Hematopoietic multipotent progenitor cell treated with erythropoietin and hydrocortisone succinate and interleukin-3 and kit ligand, for 6 days (in vitro differentiated cells): ENCODE measurements around the gene PDE10A.

Experiments
- DNase-seq: peaks from one replicate; pipeline ENCODE4 v3.0.0-alpha.2; 2015

Gene PDE10A

DNA sequence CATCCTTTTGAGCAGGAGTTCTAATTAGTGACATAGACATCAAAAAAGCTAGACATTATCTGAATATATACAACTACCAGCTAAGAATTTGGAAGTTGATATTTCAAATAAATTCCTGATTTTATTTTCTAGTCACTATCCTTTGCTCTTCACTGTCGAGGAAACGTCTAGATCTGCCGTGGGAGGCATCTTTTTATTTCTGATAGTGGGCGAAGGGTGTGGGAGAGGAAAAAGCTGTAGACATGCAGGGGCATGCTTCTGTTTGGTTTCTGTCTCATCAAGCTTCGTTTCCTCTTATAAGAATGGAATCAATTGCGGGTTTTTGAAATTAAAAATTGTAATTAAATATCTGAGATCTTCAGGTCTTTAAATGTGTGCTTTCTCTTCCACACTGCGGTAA lies 337.4 kb downstream of the PDE10A start:
- DNase-seq: no peak

DNA sequence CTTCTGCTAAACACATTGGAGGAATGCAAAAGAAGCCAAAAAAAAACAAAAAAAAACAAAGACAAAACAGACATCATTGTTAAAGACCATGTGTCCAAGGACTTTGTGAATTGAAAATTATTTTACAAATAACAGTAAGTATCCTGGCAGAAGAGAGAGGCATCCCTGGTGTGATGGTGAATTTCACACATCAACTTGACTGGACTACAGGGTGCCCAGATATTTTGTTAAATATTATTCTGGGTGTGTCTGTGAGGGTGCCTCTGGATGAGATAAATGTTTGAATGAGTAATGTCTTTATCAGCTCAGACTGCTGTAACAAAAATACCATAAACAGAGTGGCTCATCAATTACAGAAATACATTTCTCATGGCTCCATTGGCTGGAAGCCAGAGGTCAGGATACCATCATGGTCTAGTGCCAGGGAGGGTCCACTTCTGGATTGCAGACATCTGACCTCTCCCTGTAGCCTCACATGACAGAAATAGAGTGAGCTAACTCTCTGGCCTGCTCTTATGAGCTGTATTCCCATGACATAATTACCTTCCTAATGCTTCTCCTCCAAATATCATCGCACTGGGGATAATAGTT lies 341.4 kb downstream of the PDE10A start:
- DNase-seq: no peak

DNA sequence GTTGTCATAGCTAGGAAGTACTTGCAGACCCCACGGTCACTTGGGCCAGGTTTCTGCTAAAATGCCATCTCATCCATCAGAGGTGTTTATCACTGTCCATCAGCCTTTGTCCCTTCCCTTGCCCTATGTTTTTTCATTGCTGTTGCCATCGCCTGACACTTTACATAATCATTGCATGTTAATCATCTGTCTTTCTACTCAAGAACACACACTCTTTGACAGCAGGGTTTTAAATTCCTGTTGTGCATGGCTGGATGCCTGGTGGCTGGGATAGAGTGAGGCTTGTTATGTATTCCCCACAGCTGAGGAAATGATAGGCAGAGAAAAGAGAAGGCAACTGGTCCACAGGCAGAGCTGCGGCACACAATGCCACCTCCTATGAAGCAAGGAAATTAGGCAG lies 341.9 kb downstream of the PDE10A start:
- no peak for DNase-seq

DNA sequence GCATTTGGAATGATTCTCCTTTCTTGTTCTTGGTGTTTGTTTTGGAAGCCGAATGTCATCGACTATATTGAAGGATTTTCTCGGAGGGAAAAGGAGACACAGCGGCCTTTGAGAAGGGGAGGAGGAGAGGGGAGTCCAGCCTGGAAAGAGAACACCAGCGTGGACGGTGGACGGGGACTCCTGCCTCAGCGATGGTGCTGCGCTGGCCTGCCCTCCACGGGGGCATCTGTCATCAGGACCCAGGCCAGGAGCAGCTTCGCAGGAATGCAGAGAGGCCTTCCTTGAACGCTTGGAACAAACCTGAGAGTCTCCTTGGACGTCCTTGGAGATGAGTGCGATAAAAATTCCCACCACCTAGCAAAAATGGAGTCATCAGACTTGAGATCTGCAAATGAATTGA lies 345.3 kb downstream of the PDE10A start:
- no peak for DNase-seq

DNA sequence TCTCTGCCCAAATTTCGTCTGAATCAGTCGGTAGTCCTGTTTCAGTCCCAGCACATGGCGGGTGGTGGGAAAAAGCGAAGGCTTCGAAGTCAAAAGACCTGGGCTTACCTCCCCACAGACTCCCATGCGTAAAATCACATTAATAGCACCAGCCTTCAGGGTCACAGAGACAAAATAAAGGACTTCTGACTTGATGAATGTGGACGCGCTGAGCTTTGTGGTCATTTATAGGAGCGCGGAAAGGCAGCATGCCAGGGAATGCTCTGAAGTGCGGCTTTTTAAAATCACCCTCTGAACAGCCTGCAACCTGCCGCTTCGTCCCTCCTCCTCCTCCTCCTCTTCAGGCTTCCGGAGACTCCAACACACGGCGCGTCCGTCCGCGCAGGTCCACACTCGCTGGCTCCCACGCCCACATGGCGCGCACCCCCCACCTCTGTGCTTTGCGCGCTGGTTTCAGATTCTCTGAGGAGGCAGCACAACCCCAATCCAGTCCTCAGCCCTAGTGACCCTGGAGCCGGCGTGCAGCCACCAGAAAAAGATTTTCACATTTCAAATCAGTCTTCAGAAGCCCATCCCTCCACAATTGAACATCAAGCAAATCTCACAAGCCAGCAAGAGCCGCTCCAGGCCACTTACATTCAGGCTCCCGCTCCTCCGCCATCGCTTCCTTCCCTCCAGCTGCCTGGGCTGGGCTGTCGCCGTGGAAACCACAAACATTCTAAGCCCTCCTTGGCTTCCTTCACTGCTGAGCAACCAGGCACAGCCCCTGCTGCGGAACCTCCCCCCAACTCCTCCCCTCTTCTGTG lies 353.9 kb downstream of the PDE10A start, which contains the start of gene C6orf118:
C6orf118 (minus strand) TSS at position 680 of the 806 bp plus-strand sequence; CDS start at position 661, 19 bp downstream.
- DNase-seq: peak; percentile 3

DNA sequence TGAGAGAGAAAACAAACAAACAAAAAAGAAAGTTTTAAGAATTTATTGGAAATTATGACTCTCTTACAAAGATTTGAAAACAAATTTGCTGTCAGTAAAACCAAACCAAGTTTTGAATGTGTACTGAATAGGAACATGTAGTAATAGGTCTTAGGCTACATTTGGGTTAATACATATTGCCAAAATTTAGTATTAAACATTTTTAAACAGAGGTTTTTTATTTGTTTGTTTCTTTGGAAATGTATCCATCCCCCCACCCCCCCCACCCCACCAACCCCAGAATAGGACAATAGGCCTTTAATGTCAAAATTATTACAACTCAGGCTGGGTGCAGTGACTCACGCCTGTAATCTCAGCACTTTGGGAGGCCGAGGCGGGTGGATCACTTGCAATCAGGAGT lies 356.1 kb downstream of the PDE10A start:
- no peak for DNase-seq

DNA sequence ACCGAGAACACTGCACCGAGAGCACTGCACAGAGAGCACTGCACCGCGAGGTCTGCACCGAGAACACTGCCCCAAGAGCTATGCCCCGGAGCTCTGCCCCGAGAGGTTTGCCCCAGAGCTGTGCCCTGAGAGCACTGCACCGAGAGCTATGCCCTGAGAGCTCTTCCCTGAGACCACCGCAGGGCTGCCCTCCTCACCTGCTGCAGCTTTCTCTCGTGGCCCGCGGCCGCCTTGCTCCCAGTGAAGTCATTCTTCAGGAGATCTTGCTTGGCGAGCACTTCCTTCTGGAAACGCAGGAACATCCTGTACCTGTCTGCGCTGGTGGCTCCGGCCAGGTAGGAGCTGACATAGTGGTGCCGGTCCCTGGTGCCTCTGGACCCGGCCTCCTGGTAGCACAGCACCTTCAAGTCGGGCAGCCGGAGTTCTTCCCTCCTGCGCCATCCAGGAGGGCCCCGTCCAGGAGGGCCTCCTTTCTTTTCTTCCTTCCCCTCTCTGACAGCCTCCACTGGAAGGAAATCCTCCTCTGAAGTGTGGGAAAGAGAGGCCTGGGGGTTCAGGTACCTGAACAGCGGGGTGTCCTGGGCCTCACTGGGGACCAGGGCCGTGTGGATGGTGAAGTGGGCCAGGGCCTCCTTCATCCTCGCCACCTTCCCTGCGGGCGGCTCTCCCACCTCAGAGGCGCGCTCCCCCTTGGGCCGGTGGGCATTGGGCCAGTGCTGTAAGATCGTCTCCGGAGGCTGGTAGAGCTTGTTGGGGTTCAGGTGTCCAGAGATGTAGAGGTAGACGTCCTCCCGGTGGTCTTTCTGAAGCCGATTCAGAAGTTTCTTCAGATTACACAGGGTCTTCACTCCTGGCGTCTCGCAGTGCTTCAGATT lies 361.4 kb downstream of the PDE10A start:
- DNase-seq: no peak

DNA sequence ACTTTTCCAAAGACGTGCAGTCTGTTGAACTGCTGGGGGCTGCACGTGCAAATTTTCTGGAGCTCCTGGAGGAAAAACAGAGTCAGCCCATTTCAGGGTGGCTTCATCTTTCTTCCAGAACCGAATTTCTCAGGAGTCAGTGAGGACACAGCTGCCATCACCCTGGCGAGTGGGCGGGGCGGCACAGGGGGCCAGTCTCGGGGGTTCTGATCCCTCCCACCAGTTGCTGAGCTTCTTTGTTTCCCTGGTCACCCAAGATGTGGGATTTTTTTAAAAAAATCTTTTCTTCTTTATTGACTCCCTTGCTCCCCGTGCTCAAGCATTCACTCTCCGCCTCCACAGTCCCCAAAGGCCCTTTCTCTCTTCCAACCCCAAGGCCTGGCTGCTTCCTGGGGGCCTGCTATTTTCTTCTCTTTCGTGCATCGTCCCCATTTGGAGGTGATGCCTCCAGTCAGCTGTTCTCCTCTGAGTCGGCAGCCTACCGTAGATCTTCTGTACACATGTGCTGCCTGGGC lies 362.6 kb downstream of the PDE10A start:
- DNase-seq: no peak

DNA sequence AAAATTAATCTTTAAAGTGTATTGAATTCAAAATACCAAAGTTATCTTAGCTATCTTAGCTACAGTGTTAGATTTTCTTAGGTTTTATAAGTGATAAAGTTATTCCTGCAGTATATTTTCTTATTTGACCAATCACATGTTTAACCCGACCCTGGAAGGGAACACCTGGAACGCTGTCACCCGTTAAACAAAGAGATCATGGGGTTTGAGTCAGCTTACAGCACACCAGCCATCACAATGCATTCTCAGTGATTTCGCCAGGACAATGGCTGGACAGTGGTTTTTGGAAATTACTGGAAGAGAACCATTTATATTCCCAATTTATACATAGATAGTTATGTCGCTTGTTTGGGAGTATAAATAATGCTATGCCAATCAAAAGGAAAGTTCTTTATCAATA lies 364.2 kb downstream of the PDE10A start:
- no peak for DNase-seq

DNA sequence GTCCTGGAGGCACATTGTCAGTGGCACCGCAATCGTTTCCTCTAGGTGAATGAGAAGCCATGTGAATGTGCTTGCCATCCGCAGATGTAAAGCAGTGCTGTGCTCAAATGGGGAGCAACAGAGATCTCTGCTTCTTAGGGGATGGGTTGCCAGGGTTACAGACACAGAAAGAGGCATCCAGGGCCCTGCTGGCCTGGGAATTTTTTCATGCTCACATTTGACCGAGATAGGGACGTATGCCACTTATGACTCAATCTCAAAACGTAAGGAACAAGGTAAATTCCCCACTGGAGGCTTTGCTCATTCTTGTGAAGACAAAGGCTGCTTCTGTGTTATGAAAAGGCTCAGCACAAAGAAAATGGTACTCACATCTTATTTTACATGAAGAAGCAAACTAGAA lies 364.6 kb downstream of the PDE10A start:
- no peak for DNase-seq

DNA sequence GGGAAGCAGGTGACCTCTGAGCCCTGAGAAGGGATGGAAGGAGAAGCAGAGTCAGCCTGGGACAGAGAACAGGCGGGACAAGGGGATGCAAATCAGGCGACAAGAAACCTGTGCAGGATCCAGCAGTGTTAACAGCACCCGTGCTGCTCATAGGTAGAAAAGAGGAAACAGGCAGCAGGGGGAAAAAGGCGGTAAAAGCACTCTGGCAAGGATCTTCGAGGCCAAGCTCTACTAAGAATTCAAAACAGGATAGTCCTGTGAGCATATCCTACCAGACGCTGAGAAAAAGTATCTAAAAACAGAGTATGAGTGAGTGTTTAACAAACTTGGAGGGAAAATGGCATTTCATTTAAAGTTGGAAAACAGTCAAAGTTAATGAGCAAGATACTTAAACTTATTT lies 370.4 kb downstream of the PDE10A start:
- no peak for DNase-seq
